ENCODE data around the gene OR5K4.

DNA sequence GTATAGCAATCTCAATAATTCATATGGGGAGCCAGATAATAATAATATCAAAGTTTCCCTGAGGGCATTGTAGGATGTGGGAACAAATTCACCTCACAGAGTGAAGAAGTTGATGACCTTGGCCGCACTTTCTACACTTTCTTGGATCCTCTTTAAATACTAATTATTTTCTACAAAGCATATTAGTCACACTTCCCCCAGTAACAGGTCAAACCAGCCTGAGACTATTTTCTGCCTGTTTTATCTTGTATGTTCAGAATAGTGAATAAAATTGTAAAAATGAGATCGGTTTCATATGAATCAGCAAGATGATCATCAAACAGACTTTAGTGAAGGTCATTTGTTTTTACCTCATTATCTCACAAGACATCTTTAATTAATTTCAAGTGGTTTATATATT lies 34.5 kb downstream of the OR5K4 start:
- TF ChIP-seq, protein P1, sequence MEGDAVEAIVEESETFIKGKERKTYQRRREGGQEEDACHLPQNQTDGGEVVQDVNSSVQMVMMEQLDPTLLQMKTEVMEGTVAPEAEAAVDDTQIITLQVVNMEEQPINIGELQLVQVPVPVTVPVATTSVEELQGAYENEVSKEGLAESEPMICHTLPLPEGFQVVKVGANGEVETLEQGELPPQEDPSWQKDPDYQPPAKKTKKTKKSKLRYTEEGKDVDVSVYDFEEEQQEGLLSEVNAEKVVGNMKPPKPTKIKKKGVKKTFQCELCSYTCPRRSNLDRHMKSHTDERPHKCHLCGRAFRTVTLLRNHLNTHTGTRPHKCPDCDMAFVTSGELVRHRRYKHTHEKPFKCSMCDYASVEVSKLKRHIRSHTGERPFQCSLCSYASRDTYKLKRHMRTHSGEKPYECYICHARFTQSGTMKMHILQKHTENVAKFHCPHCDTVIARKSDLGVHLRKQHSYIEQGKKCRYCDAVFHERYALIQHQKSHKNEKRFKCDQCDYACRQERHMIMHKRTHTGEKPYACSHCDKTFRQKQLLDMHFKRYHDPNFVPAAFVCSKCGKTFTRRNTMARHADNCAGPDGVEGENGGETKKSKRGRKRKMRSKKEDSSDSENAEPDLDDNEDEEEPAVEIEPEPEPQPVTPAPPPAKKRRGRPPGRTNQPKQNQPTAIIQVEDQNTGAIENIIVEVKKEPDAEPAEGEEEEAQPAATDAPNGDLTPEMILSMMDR (IDR thresholded peaks at IDR 0.05), result no peak
- no peak for TF ChIP-seq GATA2 (CRISPR knock-in tag; IDR thresholded peaks at IDR 0.05)
- TF ChIP-seq, protein P2, sequence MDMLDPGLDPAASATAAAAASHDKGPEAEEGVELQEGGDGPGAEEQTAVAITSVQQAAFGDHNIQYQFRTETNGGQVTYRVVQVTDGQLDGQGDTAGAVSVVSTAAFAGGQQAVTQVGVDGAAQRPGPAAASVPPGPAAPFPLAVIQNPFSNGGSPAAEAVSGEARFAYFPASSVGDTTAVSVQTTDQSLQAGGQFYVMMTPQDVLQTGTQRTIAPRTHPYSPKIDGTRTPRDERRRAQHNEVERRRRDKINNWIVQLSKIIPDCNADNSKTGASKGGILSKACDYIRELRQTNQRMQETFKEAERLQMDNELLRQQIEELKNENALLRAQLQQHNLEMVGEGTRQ (IDR thresholded peaks at IDR 0.05; ENCODE audit: borderline replicate concordance, low read depth, low read length), result no peak

All from SK-N-SH (cell line).